SU-DHL-6 (cell line): ENCODE results near the gene FCN2.

Experiments
- CTCF ChIP-seq: fragments of 200-600 bp; sonication (generic); IDR thresholded peaks from one replicate; pipeline ENCODE4 v1.5.1; 2017; ENCODE audit warnings: antibody characterized with exemption, mild to moderate bottlenecking, low read length, moderate library complexity; ENCODE audit not compliant: insufficient read depth, poor library complexity, severe bottlenecking
- EZH2phosphoT487 ChIP-seq: fragments of 200-600 bp; sonication (generic), shearing (Covaris generic); conservative IDR thresholded peaks from 2 replicates; pipeline ENCODE4 v1.6.1; 2018; ENCODE audit warnings: mild to moderate bottlenecking, antibody characterized with exemption, low read length, moderate library complexity, mixed read lengths

GRCh38 chr9:134913713-134914500, 33.3 kb downstream of the FCN2 start:
- no peak for TF ChIP-seq CTCF
- TF ChIP-seq EZH2phosphoT487, result no peak
